ENCODE measurements around the gene SUDS3. TPM values are rescaled to one million over a fixed set of nuclear protein-coding genes. Genes with fewer than 3 reads are reported as not detected.
"Not testable (repeated sequence)": the region's sequence is repeated elsewhere in the genome, so short reads cannot be mapped to it uniquely, and the experiment has no call there.

Gene SUDS3
- polyA plus RNA-seq, 3 donors: 42.6 to 60.6 (median 54.7) TPM

GRCh38 chr12:118353721-118354120 lies 22.6 kb upstream of the SUDS3 start:
- DNase-seq: no peak

- DNase-seq: not testable (repeated sequence)
These were observed 21.9 kb upstream of the SUDS3 start for GRCh38 chr12:118354503-118354902.

- no peak for DNase-seq
These were observed 21.5 kb upstream of the SUDS3 start for GRCh38 chr12:118354903-118355302.

- no peak for DNase-seq
These were observed 20.5 kb upstream of the SUDS3 start for GRCh38 chr12:118355843-118356242.

GRCh38 chr12:118356809-118357256 lies 19.5 kb upstream of the SUDS3 start:
- no peak for DNase-seq

- no peak for DNase-seq
These were observed 18.9 kb upstream of the SUDS3 start for GRCh38 chr12:118357257-118358007.

- DNase-seq: no peak
These were observed 18.4 kb upstream of the SUDS3 start for GRCh38 chr12:118358008-118358359.

GRCh38 chr12:118358612-118359540 lies 17.5 kb upstream of the SUDS3 start:
- no peak for DNase-seq

- no peak for DNase-seq
These were observed 16.8 kb upstream of the SUDS3 start for GRCh38 chr12:118359541-118359915.

- DNase-seq: no peak
These were observed 15.3 kb upstream of the SUDS3 start for GRCh38 chr12:118361092-118361404.

- no peak for DNase-seq
These were observed 14.5 kb upstream of the SUDS3 start for GRCh38 chr12:118361889-118362288.

- no peak for DNase-seq
These were observed 7.5 kb upstream of the SUDS3 start for GRCh38 chr12:118368821-118369220.

GRCh38 chr12:118370601-118371000 lies 5.8 kb upstream of the SUDS3 start:
- DNase-seq: no peak

GRCh38 chr12:118371321-118372282 lies 4.8 kb upstream of the SUDS3 start:
- no peak for DNase-seq

- DNase-seq: peak; percentile 97
These were observed 3.5 kb upstream of the SUDS3 start, which contains the start of gene TAOK3 for GRCh38 chr12:118372541-118373495. TSS of gene TAOK3 (minus strand) at chr12:118372907. CDS start at chr12:118255567, 117,340 bp downstream.

- DNase-seq: no peak
These were observed 2.7 kb upstream of the SUDS3 start for GRCh38 chr12:118373616-118374015.

- DNase-seq: no peak
These were observed 2.1 kb upstream of the SUDS3 start for GRCh38 chr12:118374126-118374725.

GRCh38 chr12:118374909-118375308 lies 1.4 kb upstream of the SUDS3 start:
- no peak for DNase-seq

- DNase-seq: no peak
These were observed 1.0 kb upstream of the SUDS3 start for GRCh38 chr12:118375348-118375747.
